Activated CD4-positive, alpha-beta T cell treated with anti-CD3 and anti-CD28 coated beads, Interleukin-2, Interleukin-6, amounts not matched to agents 100 ng/mL and 50 ng/mL, durations not matched to agents 16 hours and 8 hours (primary cell): ENCODE results near the gene AMOTL1.
"Not testable (repeated sequence)": the region's sequence is repeated elsewhere in the genome, so short reads cannot be mapped to it uniquely, and the experiment has no call there.

Experiments used
- DNase-seq: peaks from one replicate; pipeline ENCODE4 v3.0.0-alpha.2; 2020

Gene AMOTL1

DNA sequence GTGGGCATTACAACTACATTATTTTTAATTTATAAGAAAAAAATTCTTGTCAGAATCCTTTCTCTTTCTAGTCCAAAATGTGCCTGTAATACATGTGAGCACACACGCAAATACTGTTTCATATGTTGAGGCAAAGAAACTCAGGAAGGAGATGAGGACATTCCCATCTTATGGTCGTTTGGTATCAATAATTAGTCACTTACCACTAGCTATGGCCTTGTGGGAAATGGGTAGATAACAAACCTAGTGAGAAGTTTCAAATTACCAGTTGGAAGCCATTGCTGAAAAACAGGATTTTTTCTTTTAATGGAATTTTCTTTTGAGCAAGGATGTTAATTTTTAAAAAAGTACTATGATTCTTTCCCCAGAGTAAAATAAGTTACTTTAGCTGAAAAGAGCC lies 25.7 kb downstream of the AMOTL1 start:
- DNase-seq = no peak

DNA sequence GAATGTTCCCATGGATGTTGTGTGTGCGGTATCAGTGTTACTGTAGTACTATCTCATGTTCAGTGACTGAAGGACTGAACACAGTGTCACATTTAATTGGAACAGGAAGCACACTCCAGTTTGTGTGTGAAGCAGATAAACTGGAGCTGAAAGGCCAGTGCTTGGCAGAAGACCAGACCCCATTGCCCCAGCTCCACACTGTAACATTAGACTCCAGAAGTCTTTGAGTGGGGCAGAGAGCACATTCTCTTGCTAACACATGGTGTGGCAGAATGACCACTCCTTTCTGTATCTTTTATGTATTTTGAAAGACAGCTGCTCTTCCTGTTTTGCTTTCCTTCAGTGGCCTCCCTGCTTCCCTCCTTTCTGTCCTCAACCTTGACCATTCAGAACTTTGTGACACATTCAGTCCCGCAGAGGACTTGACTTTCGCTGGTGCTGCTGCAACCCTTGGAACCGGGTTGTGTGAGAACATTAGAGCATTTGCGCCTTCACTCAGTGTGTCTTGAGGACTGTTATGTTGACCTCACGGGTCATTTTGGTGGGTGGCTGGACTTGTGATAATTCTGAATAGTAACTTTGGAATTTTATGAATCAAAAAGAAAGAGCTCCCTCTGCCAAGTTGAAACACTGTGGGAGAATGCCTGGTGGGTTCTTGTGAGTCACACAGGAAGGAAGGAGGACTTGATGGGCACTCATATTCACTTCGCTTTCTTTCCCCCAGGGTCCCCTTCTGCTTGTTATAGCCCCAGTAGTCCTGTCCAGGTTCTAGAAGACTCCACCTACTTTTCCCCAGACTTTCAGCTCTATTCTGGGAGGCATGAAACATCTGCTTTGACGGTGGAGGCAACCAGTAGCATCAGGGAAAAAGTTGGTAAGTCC lies 26.4 kb downstream of the AMOTL1 start:
- DNase-seq = no peak

DNA sequence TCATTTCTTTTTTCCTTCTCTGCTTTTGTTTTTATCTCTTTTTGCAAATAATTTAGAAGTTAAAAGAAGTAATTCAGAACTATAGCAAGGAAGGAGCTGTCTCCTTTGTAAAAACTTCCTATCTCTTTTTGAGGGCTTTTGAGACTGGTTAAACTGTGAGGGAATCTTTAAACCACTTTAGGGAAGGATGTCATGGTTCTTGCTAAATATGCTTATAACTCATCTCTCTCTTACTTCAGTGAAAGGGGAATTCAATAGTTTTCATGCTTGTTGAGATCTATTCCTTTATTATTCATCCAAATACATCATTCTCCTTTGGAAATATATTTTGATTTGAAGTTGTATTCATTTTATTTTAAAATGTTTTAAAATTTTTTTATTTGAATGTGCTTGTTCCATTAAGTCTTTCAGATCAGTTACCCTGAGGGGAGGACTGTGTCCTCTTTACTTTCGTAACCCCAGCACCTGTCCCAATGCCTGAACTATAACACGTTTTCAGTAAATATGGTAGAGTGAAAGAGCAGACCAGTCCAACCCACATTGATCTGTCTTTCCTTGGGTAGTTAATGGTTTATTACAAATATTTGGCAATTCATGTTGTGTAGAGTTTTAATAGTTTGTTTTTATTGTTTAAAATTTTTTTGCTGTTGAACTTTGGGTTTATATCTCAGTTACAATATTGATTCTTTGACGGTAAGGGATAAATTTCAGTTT lies 27.5 kb downstream of the AMOTL1 start:
- no peak for DNase-seq

DNA sequence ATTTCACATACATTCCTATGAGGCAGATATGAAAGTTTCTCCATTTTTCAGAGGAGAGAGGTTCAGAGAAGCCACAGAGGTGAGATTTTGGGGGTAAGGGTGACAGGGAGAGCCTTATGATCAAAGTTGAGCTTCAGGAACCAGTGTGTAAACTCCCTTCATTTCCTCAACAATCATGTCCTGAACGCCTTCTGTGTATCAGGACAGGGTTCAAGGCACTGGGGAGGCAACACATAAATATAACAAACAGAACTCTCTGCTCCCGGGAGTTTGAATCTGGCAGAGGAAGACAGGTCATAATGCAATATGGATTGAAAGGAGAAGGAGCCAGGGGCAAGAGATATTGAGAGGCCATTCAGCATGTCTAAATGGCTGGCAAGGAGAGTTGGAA lies 28.0 kb downstream of the AMOTL1 start:
- no peak for DNase-seq

DNA sequence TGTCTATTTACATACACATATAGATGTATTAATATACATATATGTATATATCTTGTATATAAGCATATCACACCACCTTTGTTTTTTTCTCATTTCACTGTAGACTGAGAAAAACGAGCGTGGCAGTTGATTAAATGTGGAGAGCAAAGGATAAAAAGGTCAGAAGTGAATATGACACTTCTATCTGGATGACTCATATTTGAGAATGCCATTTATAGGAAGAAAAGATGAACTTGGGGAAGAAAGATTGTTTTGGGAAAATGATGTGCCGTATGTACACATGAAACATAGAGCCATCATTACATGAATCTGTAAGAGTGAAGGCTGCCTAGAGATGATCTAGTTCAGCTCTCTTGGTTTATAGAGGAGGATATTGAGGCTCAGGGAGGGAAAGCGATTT lies 28.7 kb downstream of the AMOTL1 start:
- no peak for DNase-seq

DNA sequence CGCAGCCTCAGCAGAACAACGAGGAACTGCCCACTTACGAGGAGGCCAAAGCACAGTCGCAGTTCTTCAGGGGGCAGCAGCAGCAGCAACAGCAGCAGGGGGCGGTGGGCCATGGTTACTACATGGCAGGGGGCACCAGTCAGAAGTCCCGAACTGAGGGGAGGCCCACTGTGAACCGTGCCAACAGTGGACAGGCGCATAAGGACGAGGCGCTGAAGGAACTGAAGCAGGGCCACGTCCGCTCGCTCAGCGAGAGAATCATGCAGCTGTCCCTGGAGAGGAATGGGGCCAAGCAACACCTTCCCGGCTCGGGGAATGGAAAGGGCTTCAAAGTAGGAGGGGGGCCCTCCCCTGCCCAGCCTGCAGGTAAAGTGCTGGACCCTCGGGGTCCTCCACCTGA lies 31.6 kb downstream of the AMOTL1 start:
- DNase-seq = no peak

DNA sequence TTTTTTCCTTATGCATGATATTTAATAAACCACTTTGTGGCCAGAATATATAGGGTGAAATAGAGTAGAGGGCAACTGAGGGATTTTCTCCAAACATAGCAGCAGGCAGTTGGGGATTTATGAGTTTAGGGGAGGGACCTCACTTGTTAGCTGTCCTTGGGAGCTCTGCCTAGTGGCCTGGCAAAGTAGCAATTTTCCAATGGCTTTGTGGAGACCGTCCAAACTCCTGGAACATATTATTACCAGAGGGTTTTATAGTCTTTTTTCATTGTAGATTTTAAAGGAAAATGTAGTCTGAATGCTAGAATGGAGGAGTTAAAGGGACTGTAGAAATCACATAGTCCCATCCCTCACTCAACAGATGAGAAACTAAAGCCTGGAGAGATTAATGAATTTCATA lies 32.3 kb downstream of the AMOTL1 start:
- DNase-seq = no peak

DNA sequence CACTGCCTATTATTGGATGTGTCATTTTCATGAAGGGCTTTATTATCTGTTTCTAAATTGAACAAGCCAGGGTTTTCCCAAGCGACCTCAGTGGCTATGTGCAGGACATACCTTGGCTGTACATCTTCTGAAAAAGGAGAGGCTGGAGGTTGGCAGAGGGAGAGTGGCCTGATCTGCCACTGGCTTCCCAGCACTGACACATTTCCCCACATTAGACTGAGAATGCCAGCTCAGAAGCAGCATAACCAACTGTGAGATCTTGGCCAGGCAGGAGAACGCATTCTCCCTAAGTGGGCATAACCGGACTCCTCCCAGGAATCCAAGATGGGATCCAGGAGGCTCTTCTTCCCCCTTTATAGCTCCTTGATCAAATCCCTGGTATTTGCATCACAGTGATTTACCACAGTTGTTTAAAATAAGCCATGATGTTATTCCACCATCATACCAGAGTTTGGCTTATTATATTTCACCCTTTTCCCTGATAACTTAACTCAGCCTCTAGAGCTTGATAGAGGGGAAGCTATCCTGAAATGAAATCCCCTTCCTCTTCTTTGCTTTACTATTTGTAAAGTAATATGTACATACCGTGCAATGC lies 33.8 kb downstream of the AMOTL1 start:
- no peak for DNase-seq

DNA sequence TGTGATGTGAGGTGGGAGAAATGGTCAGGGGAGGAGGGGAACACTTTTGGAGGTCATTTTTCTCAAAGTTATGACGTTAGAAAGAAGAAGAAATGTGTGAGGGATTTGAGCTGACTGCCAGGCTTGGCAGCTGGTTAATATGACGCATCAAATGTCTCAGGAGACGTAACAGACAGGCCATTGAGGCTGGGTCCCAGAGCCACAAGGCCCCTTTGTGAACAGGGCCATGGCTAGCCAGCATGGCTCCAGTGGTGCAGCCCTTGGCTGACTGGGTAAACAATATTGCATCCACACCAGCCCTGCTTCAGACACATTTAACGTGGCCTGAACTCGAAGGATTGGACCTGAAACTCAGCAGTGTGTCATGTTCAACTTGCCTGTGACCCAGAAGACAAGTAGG lies 34.3 kb downstream of the AMOTL1 start:
- DNase-seq = no peak

DNA sequence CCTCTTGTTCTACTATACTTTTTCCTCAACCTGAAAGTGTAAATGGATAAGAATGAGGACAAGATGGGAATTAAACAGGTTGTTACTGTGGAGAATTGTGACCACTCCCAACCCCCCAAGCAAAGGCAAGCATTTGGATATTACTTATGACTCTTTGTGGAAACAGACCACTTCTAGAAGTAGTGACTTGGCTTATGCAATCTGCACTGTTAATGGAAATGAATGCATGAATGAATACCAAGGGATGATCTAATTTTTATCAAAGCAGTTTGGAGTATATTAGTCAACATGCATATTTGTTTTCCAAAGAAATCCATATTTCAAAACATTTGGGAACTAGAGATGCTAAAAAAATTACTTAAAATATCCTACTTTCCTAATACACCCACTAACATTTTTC lies 35.3 kb downstream of the AMOTL1 start:
- DNase-seq = no peak

DNA sequence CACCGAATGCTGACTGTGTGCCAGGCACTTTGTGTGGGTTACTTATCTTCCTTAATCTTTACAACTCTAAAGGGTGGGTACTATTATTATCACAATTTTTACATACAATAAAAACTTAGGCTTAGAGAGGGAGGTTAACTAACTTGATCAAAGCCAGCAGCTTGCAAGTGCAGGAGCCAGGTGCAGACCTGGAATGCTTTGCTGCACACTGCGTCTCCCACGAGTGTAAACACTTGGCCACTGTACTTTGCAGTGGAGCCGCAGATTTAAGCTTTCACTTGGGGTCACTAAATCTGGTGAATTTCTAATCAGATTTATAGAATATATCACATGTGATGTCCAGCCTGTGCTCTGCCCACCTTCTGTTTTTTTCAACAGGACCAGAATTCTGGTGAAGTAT lies 36.7 kb downstream of the AMOTL1 start:
- DNase-seq = no peak

DNA sequence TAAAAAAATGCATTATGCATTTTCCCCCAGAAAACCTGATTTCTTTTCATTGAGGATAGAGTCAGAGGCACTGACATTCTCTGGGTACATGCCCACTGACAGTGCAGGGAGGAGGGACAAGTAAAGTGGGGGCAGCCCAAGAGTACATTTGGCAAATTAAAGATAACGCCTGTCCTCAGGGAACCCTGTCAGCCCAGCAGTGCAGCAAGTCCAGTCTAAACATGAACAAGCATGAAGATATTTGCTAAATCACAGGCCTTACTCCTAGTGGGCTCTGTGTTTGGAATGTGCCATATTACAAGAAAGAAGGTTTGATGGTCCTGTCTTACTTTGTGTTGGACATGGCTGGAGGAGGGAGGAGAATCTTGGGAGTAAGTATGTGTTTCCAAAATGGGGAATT lies 37.9 kb downstream of the AMOTL1 start:
- DNase-seq = no peak

DNA sequence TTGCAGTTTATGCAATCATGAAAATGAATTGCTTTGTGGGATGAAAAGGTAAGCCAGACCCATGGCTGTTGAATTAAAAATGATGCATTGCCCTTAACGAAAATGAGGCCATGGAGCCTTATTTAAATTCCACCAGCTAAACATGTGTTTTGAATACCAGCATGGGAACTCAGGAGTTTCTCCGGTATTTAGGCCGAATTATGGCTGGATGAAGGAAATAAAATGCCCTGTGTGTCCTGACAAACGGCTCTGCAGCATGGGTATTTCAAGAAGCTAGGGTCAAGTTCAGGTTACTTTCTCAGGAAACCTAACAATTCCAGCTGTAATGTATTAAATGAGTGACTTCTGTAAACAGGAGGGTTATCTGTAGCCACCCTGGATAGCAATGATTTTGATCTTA lies 38.3 kb downstream of the AMOTL1 start:
- no peak for DNase-seq

DNA sequence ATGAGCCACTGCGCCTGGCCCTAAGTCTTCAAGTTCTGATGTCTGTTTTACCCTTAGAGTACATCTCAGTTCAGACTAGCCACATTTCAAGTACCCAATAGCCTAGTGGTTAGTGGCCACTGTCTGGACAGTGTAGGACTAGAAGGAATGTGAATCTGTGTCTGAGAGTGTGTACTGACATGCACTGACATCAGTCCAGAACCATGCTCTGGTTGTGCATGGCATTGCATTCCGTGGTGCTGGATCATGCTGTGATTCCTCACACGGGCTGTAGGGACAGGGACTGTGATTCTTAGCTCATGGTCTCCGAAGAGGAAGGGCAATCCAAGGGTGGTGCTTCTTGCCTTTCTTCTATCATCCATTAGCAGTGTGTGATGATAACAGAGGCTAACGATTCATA lies 41.1 kb downstream of the AMOTL1 start:
- DNase-seq = no peak

DNA sequence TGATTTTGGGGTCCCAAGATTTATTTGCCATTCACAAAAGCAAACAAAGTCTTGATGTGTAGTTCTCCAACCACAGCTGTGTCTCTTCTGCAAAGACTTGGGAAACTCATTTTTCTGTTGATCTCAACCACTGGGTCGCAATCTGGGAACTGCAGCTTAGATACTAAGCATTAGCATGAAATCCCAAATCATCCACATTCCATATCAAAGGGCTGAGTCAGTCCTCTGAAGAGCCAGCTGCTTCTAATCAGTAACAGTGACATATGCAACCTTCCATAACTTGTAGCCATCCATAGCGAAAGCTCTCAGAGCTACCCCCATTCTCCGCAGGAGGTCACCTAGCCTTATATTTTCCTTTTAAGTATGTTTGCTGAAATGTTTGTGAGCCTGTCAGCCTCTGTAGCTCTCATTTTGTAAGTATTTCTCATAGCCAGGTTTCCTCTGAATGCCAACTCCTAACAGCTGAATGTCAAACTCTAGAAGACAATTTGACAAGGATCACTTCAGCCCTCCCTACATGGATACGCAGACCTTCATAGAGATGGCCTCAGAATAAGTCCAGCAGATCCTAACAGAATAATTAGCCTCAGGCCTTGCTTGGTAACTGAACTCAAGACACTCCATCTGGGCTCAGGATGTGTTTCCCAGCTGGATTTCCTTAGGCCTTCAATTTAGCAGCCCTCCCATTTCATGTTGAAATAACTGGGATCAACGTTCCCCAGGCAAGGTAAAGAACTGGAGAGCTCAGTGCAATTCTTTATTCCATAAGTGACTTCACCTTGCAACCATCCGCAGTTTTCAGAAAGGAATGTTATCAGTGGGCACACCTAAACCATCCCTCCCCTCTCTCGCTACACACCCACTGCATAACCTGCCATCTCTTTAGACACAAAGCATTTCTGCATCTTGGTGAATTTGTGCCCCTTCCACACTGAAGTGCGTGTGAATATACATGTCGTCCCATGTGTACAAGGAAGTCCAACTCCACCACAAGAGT lies 44.9 kb downstream of the AMOTL1 start:
- not testable (repeated sequence) for DNase-seq

DNA sequence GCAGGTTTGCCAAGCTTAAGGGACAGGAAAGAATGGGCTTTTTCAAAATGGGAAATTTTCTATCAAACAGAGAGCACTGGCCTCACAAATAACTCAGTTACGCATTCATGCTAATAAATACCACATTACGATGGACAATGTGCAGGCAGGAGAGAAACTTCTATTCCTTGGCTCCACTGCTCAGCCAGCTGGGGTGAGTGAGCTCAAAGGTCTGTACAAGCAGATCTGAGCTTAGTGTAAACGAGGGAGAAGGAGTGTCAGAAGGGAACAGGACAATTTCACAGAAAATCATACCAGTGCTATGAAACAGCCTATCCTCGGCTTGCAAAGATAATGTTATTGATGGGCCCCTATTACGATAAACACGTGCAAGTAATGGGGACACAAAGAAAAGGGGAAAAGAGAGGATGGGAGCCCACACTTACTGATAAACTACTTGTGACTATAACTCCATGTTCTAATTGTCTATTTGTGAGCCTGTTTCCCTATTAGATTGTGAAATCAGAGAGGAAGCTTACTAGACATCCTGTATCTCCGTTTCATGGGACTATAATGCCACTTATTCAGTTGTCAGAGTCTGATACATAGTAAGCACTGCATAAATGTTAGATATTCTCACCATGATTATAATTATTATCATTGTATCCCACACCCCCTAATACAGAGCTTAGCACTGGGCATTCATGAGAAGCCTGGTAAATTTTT lies 46.3 kb downstream of the AMOTL1 start:
- DNase-seq = no peak

DNA sequence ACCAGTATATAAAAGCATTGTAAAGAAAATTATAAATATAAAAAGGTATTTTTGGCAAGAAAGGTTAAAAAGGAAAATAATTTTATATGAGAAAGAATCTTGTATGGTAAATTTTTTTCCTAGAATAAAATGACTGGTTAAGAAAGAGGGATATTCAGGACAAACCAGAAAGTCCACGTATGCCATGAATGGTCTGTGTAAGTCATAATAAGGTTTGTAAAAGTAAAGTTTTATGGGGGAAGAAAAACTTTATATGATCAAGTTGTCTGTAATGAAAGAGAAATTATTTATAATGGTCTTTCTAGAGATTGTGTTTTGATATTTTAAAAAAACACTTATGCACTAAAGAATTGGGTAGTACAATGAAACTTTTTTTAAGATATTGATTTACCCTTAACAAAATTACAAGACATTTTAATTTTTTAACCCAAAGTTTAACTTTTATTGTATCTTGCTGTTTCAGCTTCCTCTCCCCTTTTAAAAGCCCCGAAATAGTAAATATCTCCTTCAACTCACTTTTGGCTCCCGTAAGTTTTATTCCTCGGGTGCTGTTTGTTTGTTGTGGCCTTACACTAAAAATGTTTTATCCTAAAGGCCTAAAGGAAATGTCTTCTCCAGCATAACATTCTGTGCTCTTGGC lies 47.7 kb downstream of the AMOTL1 start:
- DNase-seq = no peak

DNA sequence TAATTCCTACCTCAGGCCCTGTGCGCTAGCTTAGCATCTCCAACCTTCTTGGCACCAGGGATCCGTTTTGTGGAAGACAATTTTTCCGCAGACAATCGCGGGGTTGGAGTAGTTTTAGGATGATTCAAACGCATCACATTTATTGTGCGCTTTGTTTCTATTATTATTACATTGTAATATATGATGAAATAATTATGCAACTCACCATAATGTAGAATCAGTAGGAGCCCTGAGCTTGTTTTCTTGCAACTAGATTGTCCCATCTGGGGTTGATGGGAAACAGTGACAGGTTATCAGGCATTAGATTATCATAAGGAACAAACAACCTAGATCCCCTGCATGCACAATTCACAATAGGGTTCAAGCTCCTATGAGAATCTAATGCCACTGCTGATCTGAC lies 52.3 kb downstream of the AMOTL1 start:
- no peak for DNase-seq

DNA sequence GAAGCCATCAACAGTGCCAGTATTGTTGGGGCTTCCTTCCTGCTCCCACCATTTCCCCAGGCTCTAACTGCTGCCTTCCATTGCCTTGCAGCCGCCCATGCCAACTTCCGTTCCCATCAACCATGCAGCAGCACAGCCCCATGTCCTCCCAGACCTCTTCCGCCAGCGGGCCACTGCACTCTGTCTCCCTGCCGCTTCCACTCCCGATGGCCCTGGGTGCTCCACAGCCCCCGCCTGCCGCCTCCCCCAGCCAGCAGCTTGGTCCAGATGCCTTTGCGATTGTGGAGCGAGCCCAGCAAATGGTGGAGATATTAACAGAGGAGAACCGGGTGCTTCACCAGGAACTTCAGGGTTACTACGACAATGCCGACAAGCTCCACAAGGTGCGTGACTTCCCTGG lies 53.3 kb downstream of the AMOTL1 start:
- DNase-seq = no peak

DNA sequence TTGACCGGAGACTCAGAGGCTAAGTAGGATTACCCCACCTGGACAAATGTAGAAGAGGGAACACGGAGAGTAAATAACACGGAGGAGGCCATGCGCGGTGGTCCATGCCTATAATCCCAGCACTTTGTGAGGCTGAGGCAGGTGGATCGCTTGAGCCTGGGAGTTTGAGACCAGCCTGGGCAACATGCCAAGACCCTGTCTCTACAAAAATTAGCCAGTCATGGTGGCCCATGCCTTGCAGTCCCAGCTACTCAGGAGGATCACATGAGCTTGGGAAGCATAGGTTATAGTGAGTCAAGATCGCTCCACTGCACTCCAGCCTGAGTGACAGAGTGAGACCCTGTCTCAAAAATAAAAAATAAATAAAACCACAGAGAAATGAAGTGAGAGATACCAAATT lies 53.9 kb downstream of the AMOTL1 start:
- no peak for DNase-seq

DNA sequence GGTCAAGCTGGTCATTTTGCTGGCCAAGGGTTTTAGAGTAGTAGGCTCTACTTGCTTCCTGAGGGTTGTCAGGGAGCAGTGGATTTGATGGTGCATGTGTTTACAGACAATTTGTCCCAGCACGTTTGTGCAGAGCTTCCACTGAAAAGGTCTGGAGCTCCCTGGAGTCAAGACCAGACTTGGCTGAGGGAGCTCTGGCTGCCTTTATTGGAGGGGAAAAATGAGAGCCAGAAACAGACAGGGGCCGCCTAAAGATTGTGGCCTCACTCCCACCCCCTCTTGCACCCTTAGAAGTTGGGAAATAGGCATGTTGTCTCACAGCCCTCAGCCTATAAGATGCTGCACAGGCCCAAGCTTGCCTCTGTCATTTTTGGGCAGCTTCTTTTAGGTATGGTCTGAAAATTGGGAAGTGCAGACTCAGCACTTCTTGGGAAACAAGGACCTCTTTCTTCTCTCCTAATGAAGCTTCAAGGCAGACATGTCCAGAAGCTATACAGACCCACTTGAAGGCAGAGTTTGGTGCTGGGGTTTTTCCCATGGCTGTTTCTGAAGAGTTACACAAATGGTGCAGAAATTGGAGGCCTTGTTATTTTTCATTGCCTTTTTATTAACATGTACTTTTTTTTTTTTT lies 55.1 kb downstream of the AMOTL1 start:
- DNase-seq = no peak
